Suprapubic skin (tissue), 4 donors: Measurements from ENCODE around the gene DLGAP4.

Source experiments
- CTCF ChIP-seq, 2 donors: fragments of 200-600 bp in 1 of 2; fragments of 450-650 bp in 1 of 2; sonication (generic) in 1 of 2; IDR thresholded peaks; one replicate each; pipeline ENCODE4 v1.5.1; 2016 to 2019; ENCODE audit warnings: antibody characterized with exemption in 2 of 2, mild to moderate bottlenecking in 1 of 2, moderate library complexity in 1 of 2
- EP300 ChIP-seq: sonication (generic); formaldehyde crosslinking; IDR thresholded peaks from one replicate; pipeline ENCODE4 v1.6.1; 2017; ENCODE audit warnings: antibody characterized with exemption
- POLR2A ChIP-seq, 2 donors: fragments of 450-650 bp; IDR thresholded peaks; one replicate each; pipeline ENCODE4 v1.6.1; 2017; ENCODE audit warnings: antibody characterized with exemption in 2 of 2, mild to moderate bottlenecking in 2 of 2, moderate library complexity in 2 of 2
- POLR2AphosphoS5 ChIP-seq, 3 donors: sonication (generic); formaldehyde crosslinking; IDR thresholded peaks; one replicate each; pipeline ENCODE4 v1.6.1; 2017; ENCODE audit warnings: antibody characterized with exemption in 3 of 3

GRCh38 chr20:36344517-36345132 lies 38.5 kb downstream of the DLGAP4 start:
- TF ChIP-seq CTCF (IDR thresholded peaks at IDR 0.05) (no peak), POLR2AphosphoS5 (IDR thresholded peaks at IDR 0.05) (no peak), POLR2A (IDR thresholded peaks at IDR 0.05) (no peak), EP300 (no peak)
